ENCODE data around the gene ZFY.
"Not testable (repeated sequence)": the region's sequence is repeated elsewhere in the genome, so short reads cannot be mapped to it uniquely, and the experiment has no call there.

Gene ZFY

GRCh38 chrY:2973110-2973751, 38.0 kb downstream of the ZFY start:
- DNase-seq (ENCODE audit: low read depth in 2 of 2), result no peak

GRCh38 chrY:2979283-2979682, 44.1 kb downstream of the ZFY start:
- no peak for DNase-seq (ENCODE audit: low read depth in 2 of 2)

GRCh38 chrY:2984491-2984890, 49.3 kb downstream of the ZFY start:
- no peak for DNase-seq (ENCODE audit: low read depth in 2 of 2)

GRCh38 chrY:2987178-2987577, 52.0 kb downstream of the ZFY start:
- not testable (repeated sequence) for DNase-seq (ENCODE audit: low read depth in 2 of 2)

- not testable (repeated sequence) for DNase-seq (ENCODE audit: low read depth in 2 of 2)
Measured at GRCh38 chrY:2997369-2997768, 62.2 kb downstream of the ZFY start.

- DNase-seq (ENCODE audit: low read depth in 2 of 2), result no peak
Measured at GRCh38 chrY:3002190-3002589, 67.0 kb downstream of the ZFY start.

GRCh38 chrY:3002680-3003515, 67.7 kb downstream of the ZFY start:
- no peak for DNase-seq (ENCODE audit: low read depth in 2 of 2)

- no peak for DNase-seq (ENCODE audit: low read depth in 2 of 2)
Measured at GRCh38 chrY:3003516-3003830, 68.3 kb downstream of the ZFY start.

GRCh38 chrY:3003846-3004245, 68.7 kb downstream of the ZFY start:
- DNase-seq (ENCODE audit: low read depth in 2 of 2), result no peak

- not testable (repeated sequence) for DNase-seq (ENCODE audit: low read depth in 2 of 2)
Measured at GRCh38 chrY:3006031-3006430, 70.8 kb downstream of the ZFY start.

GRCh38 chrY:3007967-3008366, 72.8 kb downstream of the ZFY start:
- DNase-seq (ENCODE audit: low read depth in 2 of 2), result no peak

GRCh38 chrY:3012226-3012625, 77.0 kb downstream of the ZFY start:
- no peak for DNase-seq (ENCODE audit: low read depth in 2 of 2)

- DNase-seq (ENCODE audit: low read depth in 2 of 2), result no peak
Measured at GRCh38 chrY:3016594-3016993, 81.4 kb downstream of the ZFY start.

GRCh38 chrY:3018546-3018945, 83.4 kb downstream of the ZFY start:
- DNase-seq (ENCODE audit: low read depth in 2 of 2), result no peak

- DNase-seq (ENCODE audit: low read depth in 2 of 2), result no peak
Measured at GRCh38 chrY:3019584-3019983, 84.4 kb downstream of the ZFY start.

- no peak for DNase-seq (ENCODE audit: low read depth in 2 of 2)
Measured at GRCh38 chrY:3021176-3021575, 86.0 kb downstream of the ZFY start.

- DNase-seq (ENCODE audit: low read depth in 2 of 2), result no peak
Measured at GRCh38 chrY:3023606-3024005, 88.4 kb downstream of the ZFY start.

GRCh38 chrY:3025357-3025756, 90.2 kb downstream of the ZFY start:
- DNase-seq (ENCODE audit: low read depth in 2 of 2), result no peak
